NCI-H526 treated with DMSO at 0.1 percent for 48 hours (cell line): ENCODE results near the gene DGKZ.

Experiments used
- DNase-seq: peaks from one replicate; lab custom pipeline; 2025; lab: John Stamatoyannopoulos, UW

Gene DGKZ

DNA sequence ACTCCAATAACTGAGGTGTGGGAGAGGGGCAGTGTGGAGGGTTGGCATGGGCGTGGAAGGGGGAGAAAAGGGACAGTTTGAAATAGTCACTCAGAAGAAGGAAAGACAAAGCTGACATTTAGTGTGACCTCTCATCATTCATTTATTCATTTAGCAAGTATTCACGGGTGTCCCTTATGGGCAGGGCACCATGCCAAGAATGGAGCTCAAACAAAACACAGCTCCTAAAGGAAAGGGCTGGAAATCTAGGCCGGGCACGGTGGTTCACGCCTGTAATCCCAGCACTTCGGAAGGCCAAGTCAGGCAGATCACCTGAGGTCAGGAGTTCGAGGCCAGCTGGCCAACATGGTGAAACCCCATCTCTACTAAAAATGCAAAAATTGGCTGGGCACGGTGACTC, 19.4 kb upstream of the DGKZ start:
- no peak for DNase-seq

- no peak for DNase-seq
These were observed 17.1 kb upstream of the DGKZ start for GRCh38 chr11:46330154-46330553.

DNA sequence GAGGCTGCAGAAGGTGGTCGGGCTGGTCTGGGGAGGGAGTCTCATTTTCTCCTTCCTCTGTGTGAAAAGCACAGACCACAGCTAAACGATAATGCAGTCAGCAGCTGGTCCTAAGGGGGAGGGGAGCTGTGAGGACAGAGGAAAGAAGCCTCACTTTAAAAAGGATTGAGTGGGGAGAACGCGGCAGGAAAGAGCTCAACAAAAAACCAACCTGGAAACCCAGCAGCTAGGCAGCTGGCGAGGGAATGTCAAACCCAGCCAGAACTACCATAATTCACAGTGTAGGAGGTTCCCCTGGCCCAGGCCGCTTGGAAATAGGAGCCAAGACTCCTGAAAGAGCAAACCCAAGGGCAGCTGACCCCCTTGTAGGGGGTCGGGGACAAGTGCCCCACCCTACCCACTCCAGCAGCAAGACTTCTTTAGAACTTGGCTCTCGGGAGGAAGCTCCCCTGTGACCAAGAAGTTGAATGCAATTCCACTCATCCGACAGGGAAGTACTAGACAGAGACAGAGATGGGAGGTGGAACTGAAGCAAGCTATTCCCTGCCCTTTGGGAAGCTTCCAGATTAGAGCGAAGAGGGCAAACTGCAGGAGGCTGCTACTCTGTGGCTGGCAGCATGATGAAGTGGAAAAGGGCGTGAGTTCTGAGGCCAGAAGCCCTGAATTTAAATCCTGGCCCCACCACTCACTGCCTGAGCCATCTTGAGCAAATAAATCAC, 16.5 kb upstream of the DGKZ start:
- DNase-seq: no peak

GRCh38 chr11:46331282-46331984, 15.8 kb upstream of the DGKZ start:
- no peak for DNase-seq

GRCh38 chr11:46332093-46332567, 15.1 kb upstream of the DGKZ start:
- no peak for DNase-seq

DNA sequence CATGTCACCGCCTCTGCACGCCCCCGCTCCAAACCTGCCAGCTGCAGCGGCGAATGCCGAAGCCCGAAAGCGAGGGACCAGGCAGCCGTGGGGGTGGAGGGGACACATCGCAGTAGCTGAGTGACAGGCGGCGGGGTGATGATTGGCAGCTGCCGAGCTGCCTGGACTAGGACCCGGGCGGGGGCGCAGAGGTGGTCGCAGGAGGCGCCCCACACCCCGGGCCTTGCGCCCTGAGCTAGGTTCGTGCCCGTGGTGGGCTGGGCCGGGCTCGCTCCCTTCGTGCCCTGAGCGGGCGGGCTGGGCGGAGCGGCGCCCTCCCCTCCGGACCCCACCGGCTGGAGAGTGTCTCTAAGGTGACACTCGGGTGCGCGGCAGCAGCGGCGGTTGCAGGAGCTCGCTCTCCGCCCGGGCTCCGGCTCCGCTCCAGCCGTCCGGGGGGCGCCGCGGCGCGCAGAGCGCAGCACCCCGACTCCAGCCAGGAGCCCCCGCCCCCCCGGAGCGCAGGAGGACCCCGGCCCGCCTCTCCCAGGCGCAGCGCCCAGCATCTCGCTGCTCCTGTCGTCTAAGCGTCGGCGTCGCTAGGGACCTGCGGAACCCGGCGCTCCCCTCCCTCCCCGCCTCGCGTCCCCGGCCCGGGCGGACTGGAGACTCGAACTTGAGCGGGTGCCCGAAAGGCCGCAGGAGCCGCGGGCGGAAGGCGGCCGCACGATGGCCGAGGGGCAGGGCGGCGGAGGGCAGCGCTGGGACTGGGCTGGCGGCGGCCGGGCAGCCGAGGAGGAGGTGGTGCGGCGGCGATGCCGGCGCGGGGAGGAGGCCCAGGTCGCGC, 14.5 kb upstream of the DGKZ start:
- peak; percentile 62 for DNase-seq

GRCh38 chr11:46333394-46333947, 13.8 kb upstream of the DGKZ start:
- DNase-seq: peak; percentile 62

DNA sequence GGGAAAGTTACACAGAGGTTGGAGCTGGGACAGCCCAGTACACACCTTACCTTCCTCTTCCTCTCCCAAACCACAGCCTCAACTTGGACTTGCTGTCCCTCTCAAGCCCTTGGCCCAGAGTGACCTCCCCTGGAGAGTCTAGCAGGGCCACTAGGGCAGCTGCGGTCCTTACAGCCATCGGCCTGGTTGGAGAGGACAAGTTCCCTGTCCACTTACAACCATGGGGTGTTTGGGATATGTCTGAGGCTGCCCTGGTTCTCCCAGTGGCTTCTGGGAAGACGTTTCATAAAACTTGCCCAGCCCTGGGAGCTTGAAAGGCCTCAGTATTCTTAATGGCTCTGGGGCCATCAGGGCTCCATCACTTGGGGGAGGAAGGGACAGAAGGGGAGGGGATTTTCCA, 13.1 kb upstream of the DGKZ start:
- DNase-seq: no peak

- no peak for DNase-seq
These were observed 12.0 kb upstream of the DGKZ start for GRCh38 chr11:46335271-46335670.

DNA sequence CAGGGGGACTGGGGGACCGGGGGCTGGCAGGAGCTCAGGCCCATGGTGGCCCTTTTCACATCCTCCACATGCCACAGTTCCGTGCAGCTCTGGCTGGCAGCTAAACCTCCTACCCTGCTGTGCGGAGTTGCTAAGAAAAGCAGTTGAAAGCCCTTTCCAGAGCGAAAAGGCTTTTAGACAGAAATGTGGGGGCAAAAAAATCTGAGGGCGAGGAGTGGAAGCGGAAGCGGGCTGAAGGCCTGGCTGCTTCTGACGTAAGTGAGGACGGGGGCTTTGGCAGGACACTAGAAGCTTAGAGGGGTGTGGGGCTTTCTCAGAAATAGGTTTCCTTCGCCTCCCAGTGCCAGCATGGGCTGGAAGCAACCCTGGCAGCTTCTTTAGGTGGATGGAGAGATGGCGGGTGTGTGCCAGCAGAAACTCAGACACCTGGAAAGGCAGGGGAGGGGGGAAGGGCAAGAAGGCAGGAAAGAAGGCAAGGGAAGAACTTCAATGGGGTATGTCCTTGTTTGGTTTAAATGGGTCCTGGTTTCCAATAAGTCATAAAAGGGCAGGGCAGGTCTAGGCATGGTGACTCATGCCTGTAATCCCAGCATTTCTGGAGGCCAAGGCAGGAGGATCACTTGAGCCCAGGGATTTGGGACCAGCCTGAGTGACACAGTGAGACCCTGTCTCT, 11.2 kb upstream of the DGKZ start:
- DNase-seq: no peak

GRCh38 chr11:46336563-46337180, 10.6 kb upstream of the DGKZ start:
- DNase-seq: no peak

GRCh38 chr11:46337626-46338345, 9.5 kb upstream of the DGKZ start:
- DNase-seq: no peak

GRCh38 chr11:46338636-46338987, 8.7 kb upstream of the DGKZ start:
- DNase-seq: no peak

GRCh38 chr11:46338988-46339666, 8.1 kb upstream of the DGKZ start:
- peak; percentile 100 for DNase-seq

GRCh38 chr11:46339816-46340215, 7.4 kb upstream of the DGKZ start:
- DNase-seq: no peak

DNA sequence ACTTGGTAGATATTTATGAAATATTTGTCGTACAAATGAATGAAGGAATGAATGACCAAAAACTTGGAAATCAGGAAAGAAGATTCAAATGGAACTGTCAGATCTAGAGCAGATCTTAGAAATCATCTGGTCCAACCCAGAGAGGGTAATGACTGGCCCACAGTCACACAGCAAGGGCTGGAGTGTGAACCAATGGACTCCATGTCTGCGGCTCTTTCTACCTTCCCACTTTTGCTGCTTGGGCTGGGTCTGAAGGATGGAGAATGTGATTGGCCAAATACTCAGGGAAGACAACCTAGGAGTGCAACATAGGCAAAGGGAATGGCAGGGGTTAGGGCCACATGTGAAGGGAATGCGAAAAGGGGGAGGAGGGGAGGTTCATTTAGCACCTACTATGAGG, 5.8 kb upstream of the DGKZ start:
- no peak for DNase-seq

DNA sequence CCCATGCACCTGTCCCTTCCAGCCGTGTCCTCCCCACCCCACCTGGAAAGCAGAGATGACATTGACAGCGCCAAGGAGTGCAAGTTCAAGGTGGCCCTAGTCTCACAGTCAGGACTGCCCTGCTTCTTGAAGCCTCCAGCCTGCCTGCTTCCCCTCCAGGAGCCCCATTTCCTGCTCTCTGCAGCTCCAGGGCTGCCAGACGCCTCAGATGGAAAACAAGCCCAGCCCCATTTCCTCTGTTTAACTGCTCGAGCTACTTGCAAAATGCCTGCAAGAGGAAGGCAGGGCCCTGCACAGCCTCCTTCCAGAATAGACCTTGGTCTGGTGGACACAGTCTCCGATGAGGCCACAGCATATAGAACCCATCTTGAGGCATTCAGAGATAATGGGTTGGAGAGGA, 5.0 kb upstream of the DGKZ start:
- no peak for DNase-seq

GRCh38 chr11:46343520-46343919, 3.7 kb upstream of the DGKZ start:
- DNase-seq: no peak

- DNase-seq: peak; percentile 77
These were observed 2.1 kb upstream of the DGKZ start for GRCh38 chr11:46345131-46345597.

- DNase-seq: no peak
These were observed 1.3 kb upstream of the DGKZ start for GRCh38 chr11:46345881-46346484.
